ENCODE results near the gene ABHD12.

ABHD12 gene

GRCh38 chr20:25310268-25310920 is 80.2 kb downstream of the ABHD12 start:
- Histone ChIP-seq H3K27me3 (ENCODE audit: insufficient read depth, poor library complexity, severe bottlenecking) (no peaks in the 10 kb centered on the region), H3K4me3 (ENCODE audit: severe bottlenecking) (no peak overlapping the region), H3K36me3 (ENCODE audit: low read depth) (peaks cover 10% of the 10 kb centered on the region; the same call in 1 of the 2 replicates), H3K4me1 (ENCODE audit: insufficient read depth, poor library complexity, severe bottlenecking) (peaks cover 22% of the 10 kb centered on the region), H3K9me3 (ENCODE audit: severe bottlenecking) (no peaks in the 10 kb centered on the region), H3K27ac (ENCODE audit: poor library complexity, severe bottlenecking) (peak overlapping the region; percentile 15)
- DNase-seq (ENCODE audit: low spot score), result peak; percentile 63
- TF ChIP-seq, protein P1, sequence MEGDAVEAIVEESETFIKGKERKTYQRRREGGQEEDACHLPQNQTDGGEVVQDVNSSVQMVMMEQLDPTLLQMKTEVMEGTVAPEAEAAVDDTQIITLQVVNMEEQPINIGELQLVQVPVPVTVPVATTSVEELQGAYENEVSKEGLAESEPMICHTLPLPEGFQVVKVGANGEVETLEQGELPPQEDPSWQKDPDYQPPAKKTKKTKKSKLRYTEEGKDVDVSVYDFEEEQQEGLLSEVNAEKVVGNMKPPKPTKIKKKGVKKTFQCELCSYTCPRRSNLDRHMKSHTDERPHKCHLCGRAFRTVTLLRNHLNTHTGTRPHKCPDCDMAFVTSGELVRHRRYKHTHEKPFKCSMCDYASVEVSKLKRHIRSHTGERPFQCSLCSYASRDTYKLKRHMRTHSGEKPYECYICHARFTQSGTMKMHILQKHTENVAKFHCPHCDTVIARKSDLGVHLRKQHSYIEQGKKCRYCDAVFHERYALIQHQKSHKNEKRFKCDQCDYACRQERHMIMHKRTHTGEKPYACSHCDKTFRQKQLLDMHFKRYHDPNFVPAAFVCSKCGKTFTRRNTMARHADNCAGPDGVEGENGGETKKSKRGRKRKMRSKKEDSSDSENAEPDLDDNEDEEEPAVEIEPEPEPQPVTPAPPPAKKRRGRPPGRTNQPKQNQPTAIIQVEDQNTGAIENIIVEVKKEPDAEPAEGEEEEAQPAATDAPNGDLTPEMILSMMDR (IDR thresholded peaks at IDR 0.05; ENCODE audit: poor library complexity, severe bottlenecking), result peak; percentile 70
- peak; percentile 94 for ATAC-seq (ENCODE audit: low read depth)

- H3K4me3 ChIP-seq (ENCODE audit: severe bottlenecking), result no peak overlapping the region
- H3K36me3 ChIP-seq (ENCODE audit: low read depth), result peaks cover 10% of the 10 kb centered on the region; the same call in 1 of the 2 replicates
- DNase-seq (ENCODE audit: low spot score) (peak; percentile 51), ATAC-seq (ENCODE audit: low read depth) (peak; percentile 35)
- H3K4me1 ChIP-seq (ENCODE audit: insufficient read depth, poor library complexity, severe bottlenecking), result peaks cover 21% of the 10 kb centered on the region
- TF ChIP-seq, protein P1 (IDR thresholded peaks at IDR 0.05; ENCODE audit: poor library complexity, severe bottlenecking), result no peak
- H3K27me3 ChIP-seq (ENCODE audit: insufficient read depth, poor library complexity, severe bottlenecking), result no peaks in the 10 kb centered on the region
- H3K9me3 ChIP-seq (ENCODE audit: severe bottlenecking), result no peaks in the 10 kb centered on the region
- peak overlapping the region; percentile 15 for H3K27ac ChIP-seq (ENCODE audit: poor library complexity, severe bottlenecking)
Measured at GRCh38 chr20:25309395-25310267, 81.0 kb downstream of the ABHD12 start.

DNA sequence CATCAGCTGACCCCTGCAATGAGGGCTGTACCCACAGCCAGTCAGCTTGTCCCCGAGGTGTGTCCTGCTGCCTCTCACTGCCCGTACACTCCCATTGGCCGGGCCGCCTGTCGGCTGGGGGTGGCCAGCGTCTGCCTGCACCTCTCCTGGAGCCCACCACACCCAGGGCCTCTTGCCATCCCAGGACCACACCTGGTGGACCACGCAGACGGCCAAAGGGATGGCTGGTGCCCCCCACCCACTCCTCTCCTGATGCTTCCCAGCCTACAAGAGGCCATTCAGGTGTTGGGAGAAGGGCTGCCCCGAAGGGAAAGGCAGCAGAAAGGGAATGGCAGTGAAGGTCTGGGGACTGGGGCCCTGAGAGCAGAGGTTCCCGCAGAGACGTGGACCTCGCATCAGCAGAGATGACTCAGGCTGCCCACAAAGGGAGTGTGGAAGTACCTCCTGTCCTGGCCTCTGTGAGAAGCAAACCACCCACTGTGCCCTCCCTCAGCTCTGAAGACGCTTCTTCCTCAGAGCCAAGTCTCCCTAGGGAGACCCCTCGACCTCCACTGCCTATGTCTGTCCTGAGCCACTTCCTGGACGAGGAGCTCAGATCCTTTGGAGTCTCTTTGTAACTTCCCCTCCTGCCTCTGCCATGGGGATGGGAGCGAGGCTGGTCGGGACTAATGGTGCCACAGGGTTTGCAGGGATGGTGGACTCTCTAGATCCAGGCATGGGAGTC is 81.8 kb downstream of the ABHD12 start:
- H3K36me3 ChIP-seq (ENCODE audit: low read depth), result peaks cover 10% of the 10 kb centered on the region; the same call in 1 of the 2 replicates
- no peak overlapping the region for H3K4me3 ChIP-seq (ENCODE audit: severe bottlenecking)
- H3K4me1 ChIP-seq (ENCODE audit: insufficient read depth, poor library complexity, severe bottlenecking), result peaks cover 21% of the 10 kb centered on the region
- no peak for ATAC-seq (ENCODE audit: low read depth)
- H3K27ac ChIP-seq (ENCODE audit: poor library complexity, severe bottlenecking), result no peak overlapping the region
- no peaks in the 10 kb centered on the region for H3K27me3 ChIP-seq (ENCODE audit: insufficient read depth, poor library complexity, severe bottlenecking)
- TF ChIP-seq, protein P1 (IDR thresholded peaks at IDR 0.05; ENCODE audit: poor library complexity, severe bottlenecking), result no peak
- peak; percentile 65 for DNase-seq (ENCODE audit: low spot score)
- H3K9me3 ChIP-seq (ENCODE audit: severe bottlenecking), result no peaks in the 10 kb centered on the region

DNA sequence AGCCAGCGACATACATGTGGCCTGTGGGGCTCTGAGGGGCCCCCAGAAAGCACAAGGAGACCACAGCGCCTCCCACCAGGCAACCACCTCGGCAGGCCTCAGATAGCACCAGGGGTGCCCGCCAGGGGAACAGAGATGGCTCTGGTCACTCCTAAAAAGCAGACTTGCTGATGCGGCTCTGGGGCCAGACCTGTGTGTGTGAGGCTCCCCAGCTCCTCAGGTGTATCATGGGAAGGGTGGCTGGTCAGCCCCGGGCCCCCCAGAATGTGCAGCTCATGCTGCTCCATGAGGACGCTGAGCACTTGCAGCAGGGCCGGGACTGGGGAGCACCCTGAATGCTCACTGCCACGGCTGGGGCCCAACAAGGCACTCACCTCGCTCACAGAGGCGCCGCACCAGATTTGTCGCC is 82.5 kb downstream of the ABHD12 start:
- H3K9me3 ChIP-seq (ENCODE audit: severe bottlenecking), result no peaks in the 10 kb centered on the region
- H3K27me3 ChIP-seq (ENCODE audit: insufficient read depth, poor library complexity, severe bottlenecking), result no peaks in the 10 kb centered on the region
- TF ChIP-seq, protein P1 (IDR thresholded peaks at IDR 0.05; ENCODE audit: poor library complexity, severe bottlenecking), result no peak
- DNase-seq (ENCODE audit: low spot score) (peak; percentile 65), ATAC-seq (ENCODE audit: low read depth) (no peak)
- no peak overlapping the region for H3K4me3 ChIP-seq (ENCODE audit: severe bottlenecking)
- peaks cover 21% of the 10 kb centered on the region for H3K4me1 ChIP-seq (ENCODE audit: insufficient read depth, poor library complexity, severe bottlenecking)
- no peak overlapping the region for H3K27ac ChIP-seq (ENCODE audit: poor library complexity, severe bottlenecking)
- H3K36me3 ChIP-seq (ENCODE audit: low read depth), result peaks cover 10% of the 10 kb centered on the region
